22Rv1 (cell line): ENCODE measurements around the gene DGCR6L.
"Not testable (repeated sequence)": the region's sequence is repeated elsewhere in the genome, so short reads cannot be mapped to it uniquely, and the experiment has no call there.

ENCODE experiments used
- CTCF ChIP-seq: fragments of 450-650 bp; IDR thresholded peaks from 2 replicates; pipeline ENCODE4 v1.5.1; 2017; ENCODE audit warnings: mild to moderate bottlenecking
- ZFX ChIP-seq: fragments of 450-650 bp; IDR thresholded peaks from 2 replicates; pipeline ENCODE4 v1.6.1; 2017; ENCODE audit warnings: antibody characterized with exemption, borderline replicate concordance

DNA sequence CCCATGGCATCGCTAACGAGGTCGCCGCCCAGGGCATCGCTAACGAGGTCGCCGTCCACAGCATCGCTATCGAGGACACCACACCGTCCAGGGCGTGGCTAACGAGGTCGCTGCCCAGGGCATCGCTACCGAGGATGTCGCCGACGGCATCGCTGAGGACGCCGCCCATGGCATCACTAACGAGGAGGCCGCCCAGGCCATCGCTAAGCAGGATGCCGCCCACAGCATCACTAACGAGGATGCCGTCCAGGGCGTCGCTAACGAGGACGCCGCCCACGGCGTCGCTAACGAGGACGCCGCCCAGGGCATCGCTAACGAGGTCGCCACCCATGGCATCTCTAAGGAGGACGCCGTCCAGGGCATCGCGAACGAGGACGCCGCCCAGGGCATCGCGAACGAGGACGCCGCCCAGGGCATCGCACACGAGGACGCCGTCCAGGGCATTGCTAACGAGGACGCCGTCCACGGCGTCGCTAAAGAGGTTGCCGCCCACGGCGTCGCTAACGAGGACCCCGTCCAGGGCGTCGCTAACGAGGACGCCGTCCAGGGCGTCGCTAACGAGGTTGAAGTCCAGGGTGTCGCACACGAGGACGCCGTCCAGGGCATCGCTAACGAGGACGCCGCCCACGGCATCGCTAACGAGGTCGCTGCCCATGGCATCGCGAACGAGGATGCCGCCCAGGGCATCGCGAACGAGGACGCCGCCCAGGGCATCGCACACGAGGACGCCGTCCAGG lies 38.8 kb upstream of the DGCR6L start:
- not testable (repeated sequence) for TF ChIP-seq CTCF, ZFX
